NCI-H524 (cell line): ENCODE data around the gene NPY4R2.
"Not testable (repeated sequence)": the region's sequence is repeated elsewhere in the genome, so short reads cannot be mapped to it uniquely, and the experiment has no call there.

Experiments used
- DNase-seq, 2 experiments: peaks; one replicate each; lab custom pipeline; 2025; lab: John Stamatoyannopoulos, UW

The NPY4R2 gene

DNA sequence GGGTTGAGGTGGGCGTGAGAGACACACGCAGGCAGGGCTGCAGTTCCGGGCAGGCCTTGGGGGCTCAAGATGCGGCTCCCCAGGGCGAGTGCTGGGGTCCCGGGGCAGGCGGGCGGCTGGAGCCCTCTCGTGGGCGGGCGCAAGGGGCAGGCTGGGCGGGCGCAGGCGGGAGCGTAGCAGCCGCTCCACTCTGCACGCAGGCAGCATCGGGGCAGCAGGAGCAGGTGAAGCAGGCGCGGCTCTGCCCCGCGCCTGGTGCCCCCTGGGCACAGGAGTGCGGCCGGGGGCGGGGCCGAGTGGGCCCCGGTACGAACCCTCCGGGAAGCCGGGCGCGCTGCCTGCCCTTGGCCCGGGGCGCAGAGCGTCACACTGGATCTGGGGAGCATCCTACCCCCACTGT is at the start of gene NPY4R2:
Gene NPY4R2 (plus strand): TSS at position 188 of the 400 bp plus-strand sequence. CDS start 3,326 bp downstream, outside the sequence.
- not testable (repeated sequence) for DNase-seq

GRCh38 chr10:47870887-47871286 is 47.6 kb upstream of the NPY4R2 start:
- not testable (repeated sequence) for DNase-seq

DNA sequence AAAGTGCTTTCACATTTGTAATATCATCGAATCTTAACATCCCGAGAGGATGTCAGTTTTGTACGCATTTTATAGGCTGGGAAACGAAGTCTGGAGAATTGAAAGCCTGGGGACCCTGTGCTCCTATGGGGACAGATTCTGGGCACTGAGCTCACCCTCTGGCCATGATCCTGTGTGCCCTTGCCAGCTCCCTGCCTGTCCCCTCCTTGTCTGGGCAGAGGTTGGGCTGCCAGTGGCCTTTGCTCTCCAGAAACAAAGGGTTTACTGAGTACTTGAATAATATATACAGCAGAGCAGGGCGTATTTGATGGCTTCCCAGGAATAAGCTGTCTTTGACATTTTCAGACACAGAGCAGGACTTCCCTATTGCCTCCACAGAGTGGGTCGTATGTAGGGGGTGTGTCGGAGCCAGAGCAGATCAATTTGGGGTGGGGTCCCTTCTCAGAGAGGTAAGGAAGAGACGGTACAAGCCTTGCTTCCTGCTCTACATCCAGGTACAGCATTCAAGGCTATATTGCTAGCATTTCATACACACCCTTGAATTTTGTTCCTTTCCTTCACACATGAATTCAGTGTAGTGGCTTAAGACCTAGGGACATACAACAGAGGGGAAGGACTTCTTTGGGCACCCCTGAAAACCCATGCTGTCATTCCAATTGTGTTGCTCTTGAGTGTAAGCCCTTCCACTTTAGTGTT is 46.8 kb upstream of the NPY4R2 start:
- DNase-seq = not testable (repeated sequence)

- DNase-seq = not testable (repeated sequence)
These were observed 46.2 kb upstream of the NPY4R2 start for GRCh38 chr10:47872236-47872635.

GRCh38 chr10:47884239-47884638 is 34.2 kb upstream of the NPY4R2 start:
- not testable (repeated sequence) for DNase-seq

- DNase-seq = not testable (repeated sequence)
These were observed 33.5 kb upstream of the NPY4R2 start for GRCh38 chr10:47884934-47885333.

GRCh38 chr10:47886356-47886755 is 32.1 kb upstream of the NPY4R2 start:
- DNase-seq = not testable (repeated sequence)

DNA sequence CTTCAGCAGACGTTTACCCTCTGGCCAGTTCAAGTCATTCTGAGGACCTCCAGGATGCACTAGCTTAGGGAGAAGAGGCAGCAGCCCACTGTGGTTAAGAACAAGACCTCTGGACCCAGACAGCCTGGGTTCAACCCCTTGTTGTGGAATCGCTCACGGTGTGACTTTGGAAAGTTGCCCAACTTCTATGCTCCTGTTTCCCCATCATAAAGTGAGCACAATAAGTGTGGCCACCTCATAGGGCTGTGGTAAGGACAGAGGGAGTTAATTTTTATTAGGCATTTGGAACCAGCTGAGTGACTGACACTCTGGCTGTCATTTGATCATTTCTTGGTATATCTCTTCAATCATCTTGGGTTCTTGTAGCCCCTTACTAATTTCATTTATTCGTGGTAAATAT is 31.6 kb upstream of the NPY4R2 start:
- not testable (repeated sequence) for DNase-seq

- not testable (repeated sequence) for DNase-seq
These were observed 27.7 kb upstream of the NPY4R2 start for GRCh38 chr10:47890737-47891136.

- not testable (repeated sequence) for DNase-seq
These were observed 25.8 kb upstream of the NPY4R2 start for GRCh38 chr10:47892494-47893261.

DNA sequence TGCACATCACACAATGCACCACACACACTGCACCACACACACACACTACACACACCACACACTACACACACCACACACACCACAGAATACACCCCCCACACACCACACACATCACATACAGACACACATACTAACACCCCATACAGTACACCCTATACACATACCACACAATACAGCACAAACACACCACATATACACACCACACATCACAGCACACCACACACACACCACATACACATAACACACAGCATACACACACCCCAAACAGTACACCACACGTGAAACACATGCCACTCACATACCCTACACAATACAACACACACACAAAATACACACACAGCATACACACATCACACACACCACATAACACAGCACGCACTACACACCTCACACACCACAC is 23.9 kb upstream of the NPY4R2 start:
- DNase-seq = not testable (repeated sequence)

- DNase-seq = not testable (repeated sequence)
These were observed 20.6 kb upstream of the NPY4R2 start for GRCh38 chr10:47897813-47898212.

DNA sequence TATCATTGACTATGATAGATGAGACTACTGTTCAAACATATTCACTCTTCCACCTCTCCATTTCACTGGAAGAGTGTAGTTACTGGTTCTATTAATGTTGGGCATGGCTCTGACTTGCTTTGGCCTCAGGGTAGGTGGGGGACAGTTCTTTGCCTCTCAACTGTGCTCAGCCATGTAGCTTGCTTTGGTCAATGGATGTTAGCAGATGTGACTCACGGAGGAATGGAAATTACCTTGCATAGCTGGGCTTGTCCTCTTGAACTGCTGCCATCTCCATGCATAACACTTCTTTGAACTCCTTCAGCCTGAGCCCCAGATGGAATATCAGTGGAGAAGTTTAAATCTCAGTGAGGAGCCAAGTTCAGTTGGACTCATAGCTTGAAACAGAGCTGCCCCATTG is 9.1 kb upstream of the NPY4R2 start:
- not testable (repeated sequence) for DNase-seq

- not testable (repeated sequence) for DNase-seq
These were observed 8.0 kb upstream of the NPY4R2 start for GRCh38 chr10:47910486-47910885.

GRCh38 chr10:47914052-47914451 is 4.4 kb upstream of the NPY4R2 start:
- DNase-seq = not testable (repeated sequence)

GRCh38 chr10:47915849-47916548 is 2.5 kb upstream of the NPY4R2 start:
- not testable (repeated sequence) for DNase-seq

GRCh38 chr10:47920610-47921009 is 2.1 kb downstream of the NPY4R2 start:
- not testable (repeated sequence) for DNase-seq

- not testable (repeated sequence) for DNase-seq
These were observed 4.0 kb downstream of the NPY4R2 start for GRCh38 chr10:47922503-47922902.

- DNase-seq = not testable (repeated sequence)
These were observed 6.2 kb downstream of the NPY4R2 start for GRCh38 chr10:47924628-47925027.

DNA sequence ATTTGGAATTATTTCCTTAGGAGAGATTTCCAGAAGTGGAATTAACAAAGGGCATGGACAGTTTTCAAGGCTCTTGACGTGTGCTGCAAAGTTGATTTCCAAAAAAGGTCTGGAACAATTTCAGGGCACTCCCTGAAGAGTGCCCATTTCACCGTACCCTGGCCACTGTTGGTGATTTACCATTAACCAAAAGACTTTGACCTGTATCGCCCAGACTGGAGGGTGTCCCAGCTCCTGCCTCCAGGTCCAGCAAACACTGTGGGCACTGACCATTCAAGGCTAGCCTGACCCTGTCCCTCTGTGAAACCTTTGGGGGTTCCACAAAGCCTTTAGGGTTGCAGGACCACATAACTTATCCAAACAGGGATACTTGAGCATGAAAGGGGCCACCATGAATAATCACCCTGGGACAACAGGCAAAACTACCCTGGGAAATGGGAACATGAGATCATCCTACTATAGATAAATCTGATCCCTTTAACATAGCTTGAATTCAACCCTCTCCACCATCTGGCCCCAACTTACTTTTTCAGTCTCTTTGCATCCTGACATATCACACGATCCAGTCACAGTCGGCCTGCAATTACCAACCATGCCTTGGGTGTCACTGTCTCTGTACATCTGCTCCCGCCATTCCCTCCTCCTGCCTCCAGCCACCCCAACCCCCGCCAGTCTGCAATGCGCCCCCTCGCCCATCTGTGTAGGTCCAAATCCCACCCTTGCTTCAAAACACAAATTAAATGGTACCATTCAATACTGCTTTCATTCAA is 8.9 kb downstream of the NPY4R2 start:
- not testable (repeated sequence) for DNase-seq

DNA sequence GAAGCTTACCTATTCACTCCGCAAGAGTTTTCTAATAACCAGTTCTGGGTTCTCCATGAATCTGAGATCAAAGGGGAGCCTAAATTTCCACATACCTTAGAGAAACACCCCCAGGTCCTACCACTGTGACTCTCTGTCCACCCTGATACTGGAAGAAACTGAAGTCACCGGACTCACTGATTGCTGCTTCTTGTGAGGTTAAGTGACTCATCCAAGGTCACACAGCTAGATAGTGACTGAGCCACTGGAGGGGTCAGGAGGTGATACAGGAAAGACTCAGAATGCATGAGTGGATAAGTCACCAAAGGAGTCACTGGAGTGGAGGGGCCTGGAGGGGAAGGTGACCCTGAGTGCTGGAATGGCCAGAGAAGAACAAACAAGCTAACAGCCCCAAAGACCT is 9.8 kb downstream of the NPY4R2 start:
- DNase-seq = not testable (repeated sequence)

DNA sequence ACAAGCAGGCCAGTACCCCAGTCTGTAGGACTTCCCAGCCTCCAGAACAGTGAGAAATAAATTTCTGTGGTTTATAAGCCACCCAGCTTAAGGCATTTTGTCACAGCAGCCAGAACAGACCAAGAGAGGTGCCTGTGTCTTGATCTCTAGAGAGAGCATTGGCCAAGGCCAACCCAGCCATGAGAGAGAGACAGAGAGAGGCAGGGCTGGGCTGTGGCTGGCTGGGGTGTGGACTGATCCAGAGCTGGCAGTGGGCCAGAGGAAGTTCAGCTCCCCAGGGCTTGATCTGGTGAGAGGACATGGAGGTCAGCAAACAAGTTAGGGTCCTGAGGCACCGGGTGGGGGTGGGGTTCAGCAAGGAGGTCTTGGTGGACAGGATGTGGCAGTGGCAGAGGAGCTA is 14.4 kb downstream of the NPY4R2 start:
- not testable (repeated sequence) for DNase-seq
